ENCODE measurements around the gene YAP1. TPM values are rescaled to one million over a fixed set of nuclear protein-coding genes. Genes with fewer than 3 reads are reported as not detected.

YAP1 gene
- total and polyA plus RNA-seq, 4 donors, result 3.7 to 65.6 (median 18.3) TPM

DNA sequence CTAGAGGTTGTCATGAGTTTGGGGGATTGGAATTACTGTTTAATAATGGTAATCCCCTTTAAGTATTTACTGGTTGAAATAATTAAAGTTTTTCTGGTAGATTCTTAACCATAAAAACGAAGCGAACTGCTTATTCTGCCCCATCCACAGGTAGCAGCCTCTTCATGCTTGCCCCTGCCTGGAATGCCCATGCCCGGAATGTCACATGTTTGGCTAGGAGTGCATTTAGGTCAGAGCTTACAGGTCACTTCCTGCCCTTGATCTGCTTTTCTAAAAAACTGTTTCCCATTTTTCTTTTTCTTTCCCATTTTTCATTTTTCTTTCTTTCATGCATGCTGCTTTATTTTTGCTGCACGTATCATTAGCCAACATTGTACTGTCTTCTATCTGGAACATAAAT is 69.1 kb downstream of the YAP1 start:
- Histone ChIP-seq H3K9ac (ENCODE audit: low read depth in 1 of 2, low read length in 2 of 2) (no peak overlapping the region), H3K9me3 (ENCODE audit: control insufficient read depth in 4 of 4, low read length in 3 of 4) (no peaks in the 10 kb centered on the region), H3K36me3 (ENCODE audit: control insufficient read depth in 4 of 4, insufficient read depth in 3 of 4, low read depth in 1 of 4, low read length in 3 of 4) (peaks cover 0 to 5% (median 0%) of the 10 kb centered on the region in 4 donors), H3K4me1 (ENCODE audit: control insufficient read depth in 4 of 4, insufficient read depth in 4 of 4, low read length in 3 of 4) (peaks cover 0 to 4% (median 0%) of the 10 kb centered on the region in 4 donors), H3K27ac (ENCODE audit: low read depth in 1 of 2, low read length in 2 of 2) (no peak overlapping the region), H3K27me3 (ENCODE audit: control insufficient read depth in 4 of 4, insufficient read depth in 4 of 4, low read length in 3 of 4) (no peaks in the 10 kb centered on the region), H3K4me3 (ENCODE audit: low read depth in 1 of 3, low read length in 3 of 3) (no peak overlapping the region)
- WGBS, result 92% methylated on average over 4 of the region's 4 CpGs
- DNase-seq (ENCODE audit: low spot score), result no peak
- TF ChIP-seq RAD21 (IDR thresholded peaks at IDR 0.05) (no peak), YY1 (IDR thresholded peaks at IDR 0.05) (no peak), SP1 (IDR thresholded peaks at IDR 0.05) (no peak), EGR1 (IDR thresholded peaks at IDR 0.05; ENCODE audit: low read depth in 2 of 2) (no peak), TAF1 (conservative IDR thresholded peaks at IDR 0.05) (no peak), FOXA1 (IDR thresholded peaks at IDR 0.05) (no peak), FOXA2 (IDR thresholded peaks at IDR 0.05) (no peak)
- TF ChIP-seq, protein P1, sequence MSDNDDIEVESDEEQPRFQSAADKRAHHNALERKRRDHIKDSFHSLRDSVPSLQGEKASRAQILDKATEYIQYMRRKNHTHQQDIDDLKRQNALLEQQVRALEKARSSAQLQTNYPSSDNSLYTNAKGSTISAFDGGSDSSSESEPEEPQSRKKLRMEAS (IDR thresholded peaks at IDR 0.05), result no peak
- TF ChIP-seq, protein P2, sequence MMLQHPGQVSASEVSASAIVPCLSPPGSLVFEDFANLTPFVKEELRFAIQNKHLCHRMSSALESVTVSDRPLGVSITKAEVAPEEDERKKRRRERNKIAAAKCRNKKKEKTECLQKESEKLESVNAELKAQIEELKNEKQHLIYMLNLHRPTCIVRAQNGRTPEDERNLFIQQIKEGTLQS (IDR thresholded peaks at IDR 0.05), result no peak

DNA sequence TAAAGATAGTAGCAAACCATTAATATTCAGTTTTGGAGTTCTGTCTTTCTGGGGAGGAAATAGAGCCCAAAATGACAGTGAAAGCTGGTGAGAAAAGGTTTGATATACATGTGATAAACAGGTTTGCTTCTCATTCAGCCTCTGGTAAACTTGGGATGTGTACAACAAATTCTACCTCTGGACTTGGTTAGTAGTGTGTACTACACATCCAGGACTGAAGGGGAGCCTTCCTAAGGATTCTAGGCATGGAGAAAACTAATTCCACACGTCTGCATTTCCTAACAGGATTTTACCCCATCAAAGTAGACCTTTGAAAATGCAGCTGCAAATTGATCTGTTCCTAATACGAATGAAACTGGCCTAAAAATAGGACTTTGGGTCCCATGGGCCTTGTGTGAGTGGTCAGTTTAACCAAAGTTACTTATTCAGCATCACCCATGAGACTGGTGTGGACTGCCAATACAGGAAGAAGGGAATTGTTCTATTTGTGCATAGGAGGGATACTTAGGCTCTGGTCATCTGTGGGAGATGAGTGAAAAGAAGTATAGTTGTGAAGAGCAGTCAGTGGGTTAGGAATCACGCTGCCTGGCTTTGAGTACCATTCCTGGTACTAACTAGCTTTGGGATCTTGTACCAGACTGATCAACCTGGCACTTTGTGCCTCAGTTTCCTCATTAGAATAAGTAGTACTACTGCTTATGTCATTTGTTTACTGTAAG is 74.2 kb downstream of the YAP1 start:
- Histone ChIP-seq H3K9ac (ENCODE audit: low read depth in 1 of 2, low read length in 2 of 2) (no peak overlapping the region), H3K27ac (ENCODE audit: low read depth in 1 of 2, low read length in 2 of 2) (no peak overlapping the region), H3K9me3 (ENCODE audit: control insufficient read depth in 4 of 4, low read length in 3 of 4) (no peaks in the 10 kb centered on the region), H3K36me3 (ENCODE audit: control insufficient read depth in 4 of 4, insufficient read depth in 3 of 4, low read depth in 1 of 4, low read length in 3 of 4) (peaks cover 0 to 2% (median 0%) of the 10 kb centered on the region in 4 donors), H3K27me3 (ENCODE audit: control insufficient read depth in 4 of 4, insufficient read depth in 4 of 4, low read length in 3 of 4) (no peaks in the 10 kb centered on the region), H3K4me3 (ENCODE audit: low read depth in 1 of 3, low read length in 3 of 3) (no peak overlapping the region), H3K4me1 (ENCODE audit: control insufficient read depth in 4 of 4, insufficient read depth in 4 of 4, low read length in 3 of 4) (peaks cover 0 to 2% (median 0%) of the 10 kb centered on the region in 4 donors)
- DNase-seq (ENCODE audit: low spot score), result no peak
- 88% methylated on average over 3 of the region's 3 CpGs for WGBS
- TF ChIP-seq JUND (IDR thresholded peaks at IDR 0.05) (no peak), GABPA (IDR thresholded peaks at IDR 0.05 in 1 of 2, conservative IDR thresholded peaks at IDR 0.05 in 1 of 2) (no peak), RXRA (IDR thresholded peaks at IDR 0.05) (no peak)
- TF ChIP-seq, protein P3, sequence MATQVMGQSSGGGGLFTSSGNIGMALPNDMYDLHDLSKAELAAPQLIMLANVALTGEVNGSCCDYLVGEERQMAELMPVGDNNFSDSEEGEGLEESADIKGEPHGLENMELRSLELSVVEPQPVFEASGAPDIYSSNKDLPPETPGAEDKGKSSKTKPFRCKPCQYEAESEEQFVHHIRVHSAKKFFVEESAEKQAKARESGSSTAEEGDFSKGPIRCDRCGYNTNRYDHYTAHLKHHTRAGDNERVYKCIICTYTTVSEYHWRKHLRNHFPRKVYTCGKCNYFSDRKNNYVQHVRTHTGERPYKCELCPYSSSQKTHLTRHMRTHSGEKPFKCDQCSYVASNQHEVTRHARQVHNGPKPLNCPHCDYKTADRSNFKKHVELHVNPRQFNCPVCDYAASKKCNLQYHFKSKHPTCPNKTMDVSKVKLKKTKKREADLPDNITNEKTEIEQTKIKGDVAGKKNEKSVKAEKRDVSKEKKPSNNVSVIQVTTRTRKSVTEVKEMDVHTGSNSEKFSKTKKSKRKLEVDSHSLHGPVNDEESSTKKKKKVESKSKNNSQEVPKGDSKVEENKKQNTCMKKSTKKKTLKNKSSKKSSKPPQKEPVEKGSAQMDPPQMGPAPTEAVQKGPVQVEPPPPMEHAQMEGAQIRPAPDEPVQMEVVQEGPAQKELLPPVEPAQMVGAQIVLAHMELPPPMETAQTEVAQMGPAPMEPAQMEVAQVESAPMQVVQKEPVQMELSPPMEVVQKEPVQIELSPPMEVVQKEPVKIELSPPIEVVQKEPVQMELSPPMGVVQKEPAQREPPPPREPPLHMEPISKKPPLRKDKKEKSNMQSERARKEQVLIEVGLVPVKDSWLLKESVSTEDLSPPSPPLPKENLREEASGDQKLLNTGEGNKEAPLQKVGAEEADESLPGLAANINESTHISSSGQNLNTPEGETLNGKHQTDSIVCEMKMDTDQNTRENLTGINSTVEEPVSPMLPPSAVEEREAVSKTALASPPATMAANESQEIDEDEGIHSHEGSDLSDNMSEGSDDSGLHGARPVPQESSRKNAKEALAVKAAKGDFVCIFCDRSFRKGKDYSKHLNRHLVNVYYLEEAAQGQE (IDR thresholded peaks at IDR 0.05), result no peak

DNA sequence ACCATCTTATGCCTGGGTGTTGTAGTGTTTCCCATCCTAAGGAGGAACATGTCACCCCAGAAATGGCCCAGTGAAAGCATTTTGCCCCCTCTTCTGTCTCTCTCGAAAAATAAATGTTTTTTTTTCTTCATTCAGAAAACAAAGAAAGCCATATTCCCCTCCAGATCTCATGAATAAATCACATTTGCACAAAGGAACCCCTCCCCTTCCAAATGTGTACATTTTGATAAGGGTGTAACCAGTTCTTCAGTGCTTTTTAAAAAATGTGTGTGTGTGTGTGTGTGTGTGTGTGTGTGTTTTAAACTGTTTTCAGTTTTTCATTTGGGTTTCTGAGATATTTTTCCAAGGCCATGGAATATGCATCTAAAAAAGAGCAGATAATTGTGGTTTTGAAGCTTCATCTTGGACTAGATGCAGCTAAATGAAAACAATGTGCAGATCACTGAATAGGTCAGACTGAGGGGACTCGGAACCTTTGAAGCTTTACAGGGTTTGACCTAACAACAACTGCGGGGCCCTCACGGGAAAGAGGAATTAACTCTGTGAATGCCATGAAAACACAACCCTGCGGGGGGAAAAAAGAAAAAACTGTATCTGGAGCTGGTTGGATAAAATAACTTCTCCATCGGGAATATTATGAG is 76.4 kb downstream of the YAP1 start:
- DNase-seq (ENCODE audit: low spot score), result no peak
- H3K4me1 ChIP-seq (ENCODE audit: control insufficient read depth in 4 of 4, insufficient read depth in 4 of 4, low read length in 3 of 4), result peaks cover 0 to 2% (median under 1%) of the 10 kb centered on the region in 4 donors
- WGBS, result 78% methylated on average over 6 of the region's 6 CpGs
- TF ChIP-seq, protein P4, sequence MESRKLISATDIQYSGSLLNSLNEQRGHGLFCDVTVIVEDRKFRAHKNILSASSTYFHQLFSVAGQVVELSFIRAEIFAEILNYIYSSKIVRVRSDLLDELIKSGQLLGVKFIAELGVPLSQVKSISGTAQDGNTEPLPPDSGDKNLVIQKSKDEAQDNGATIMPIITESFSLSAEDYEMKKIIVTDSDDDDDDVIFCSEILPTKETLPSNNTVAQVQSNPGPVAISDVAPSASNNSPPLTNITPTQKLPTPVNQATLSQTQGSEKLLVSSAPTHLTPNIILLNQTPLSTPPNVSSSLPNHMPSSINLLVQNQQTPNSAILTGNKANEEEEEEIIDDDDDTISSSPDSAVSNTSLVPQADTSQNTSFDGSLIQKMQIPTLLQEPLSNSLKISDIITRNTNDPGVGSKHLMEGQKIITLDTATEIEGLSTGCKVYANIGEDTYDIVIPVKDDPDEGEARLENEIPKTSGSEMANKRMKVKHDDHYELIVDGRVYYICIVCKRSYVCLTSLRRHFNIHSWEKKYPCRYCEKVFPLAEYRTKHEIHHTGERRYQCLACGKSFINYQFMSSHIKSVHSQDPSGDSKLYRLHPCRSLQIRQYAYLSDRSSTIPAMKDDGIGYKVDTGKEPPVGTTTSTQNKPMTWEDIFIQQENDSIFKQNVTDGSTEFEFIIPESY (IDR thresholded peaks at IDR 0.05), result no peak
- TF ChIP-seq, protein P5, sequence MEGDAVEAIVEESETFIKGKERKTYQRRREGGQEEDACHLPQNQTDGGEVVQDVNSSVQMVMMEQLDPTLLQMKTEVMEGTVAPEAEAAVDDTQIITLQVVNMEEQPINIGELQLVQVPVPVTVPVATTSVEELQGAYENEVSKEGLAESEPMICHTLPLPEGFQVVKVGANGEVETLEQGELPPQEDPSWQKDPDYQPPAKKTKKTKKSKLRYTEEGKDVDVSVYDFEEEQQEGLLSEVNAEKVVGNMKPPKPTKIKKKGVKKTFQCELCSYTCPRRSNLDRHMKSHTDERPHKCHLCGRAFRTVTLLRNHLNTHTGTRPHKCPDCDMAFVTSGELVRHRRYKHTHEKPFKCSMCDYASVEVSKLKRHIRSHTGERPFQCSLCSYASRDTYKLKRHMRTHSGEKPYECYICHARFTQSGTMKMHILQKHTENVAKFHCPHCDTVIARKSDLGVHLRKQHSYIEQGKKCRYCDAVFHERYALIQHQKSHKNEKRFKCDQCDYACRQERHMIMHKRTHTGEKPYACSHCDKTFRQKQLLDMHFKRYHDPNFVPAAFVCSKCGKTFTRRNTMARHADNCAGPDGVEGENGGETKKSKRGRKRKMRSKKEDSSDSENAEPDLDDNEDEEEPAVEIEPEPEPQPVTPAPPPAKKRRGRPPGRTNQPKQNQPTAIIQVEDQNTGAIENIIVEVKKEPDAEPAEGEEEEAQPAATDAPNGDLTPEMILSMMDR (IDR thresholded peaks at IDR 0.05; ENCODE audit: low read depth, low read length, missing input control), result no peak
- TF ChIP-seq FOXA2 (IDR thresholded peaks at IDR 0.05), result no peak
- TF ChIP-seq, protein P2 (IDR thresholded peaks at IDR 0.05), result no peak
- TF ChIP-seq, protein P1 (IDR thresholded peaks at IDR 0.05), result no peak

More for the DNA sequence above, 76.4 kb downstream of the YAP1 start:
- Histone ChIP-seq H3K9me3 (ENCODE audit: control insufficient read depth in 4 of 4, low read length in 3 of 4) (no peaks in the 10 kb centered on the region), H3K9ac (ENCODE audit: low read depth in 1 of 2, low read length in 2 of 2) (no peak overlapping the region), H3K27me3 (ENCODE audit: control insufficient read depth in 4 of 4, insufficient read depth in 4 of 4, low read length in 3 of 4) (no peaks in the 10 kb centered on the region), H3K36me3 (ENCODE audit: control insufficient read depth in 4 of 4, insufficient read depth in 3 of 4, low read depth in 1 of 4, low read length in 3 of 4) (peaks cover 0 to 2% (median 0%) of the 10 kb centered on the region in 4 donors), H3K4me3 (ENCODE audit: low read depth in 1 of 3, low read length in 3 of 3) (no peak overlapping the region), H3K27ac (ENCODE audit: low read depth in 1 of 2, low read length in 2 of 2) (no peak overlapping the region)

Data from liver (tissue), 9 donors.